Measurements from ENCODE around the gene FBN3. TPM values are rescaled to one million over a fixed set of nuclear protein-coding genes. Genes with fewer than 3 reads are reported as not detected.
"Not testable (repeated sequence)": the region's sequence is repeated elsewhere in the genome, so short reads cannot be mapped to it uniquely, and the experiment has no call there.

Gene FBN3
- total RNA-seq, 1 experiment from 2014 or later, result under 0.01 TPM

GRCh38 chr19:8033287-8034177, 115.9 kb downstream of the FBN3 start:
- not testable (repeated sequence) for DNase-seq (ENCODE audit: extremely low read depth, low read depth)

- no peak for DNase-seq (ENCODE audit: extremely low read depth, low read depth)
Observed at GRCh38 chr19:8030960-8031359, 118.4 kb downstream of the FBN3 start.

- no peak for DNase-seq (ENCODE audit: extremely low read depth, low read depth)
Observed at GRCh38 chr19:8028951-8029491, 120.4 kb downstream of the FBN3 start.

- no peak for DNase-seq (ENCODE audit: extremely low read depth, low read depth)
Observed at GRCh38 chr19:8025316-8025715, 124.1 kb downstream of the FBN3 start.

GRCh38 chr19:8024256-8024655, 125.1 kb downstream of the FBN3 start:
- not testable (repeated sequence) for DNase-seq (ENCODE audit: extremely low read depth, low read depth)

GRCh38 chr19:8023371-8023770, 126.0 kb downstream of the FBN3 start:
- DNase-seq (ENCODE audit: extremely low read depth, low read depth), result no peak

GRCh38 chr19:8022275-8022674, 127.1 kb downstream of the FBN3 start:
- no peak for DNase-seq (ENCODE audit: extremely low read depth, low read depth)

GRCh38 chr19:8021374-8021773, 128.0 kb downstream of the FBN3 start:
- no peak for DNase-seq (ENCODE audit: extremely low read depth, low read depth)

GRCh38 chr19:8020681-8021080, 128.7 kb downstream of the FBN3 start:
- no peak for DNase-seq (ENCODE audit: extremely low read depth, low read depth)

- DNase-seq (ENCODE audit: extremely low read depth, low read depth), result no peak
Observed at GRCh38 chr19:8017808-8018207, 131.6 kb downstream of the FBN3 start.

Other genes with a start within 250 kb of the FBN3 start
- gene MAP2K7, start 245.7 kb downstream of the FBN3 start, total RNA-seq (2014; rRNA removed; shearing (Covaris generic)), result 13.6 and 15.7 TPM in 2 replicates
- 6.0 and 10.9 TPM in 2 replicates for gene TGFBR3L, start 234.8 kb downstream of the FBN3 start, total RNA-seq (2014; rRNA removed; shearing (Covaris generic))
- gene SNAPC2, start 229.3 kb downstream of the FBN3 start, total RNA-seq (2014; rRNA removed; shearing (Covaris generic)), result 21.3 and 27.4 TPM in 2 replicates
- 1.4 and 1.7 TPM in 2 replicates for gene CTXN1, start 223.5 kb downstream of the FBN3 start, total RNA-seq (2014; rRNA removed; shearing (Covaris generic))
- 127 and 135 TPM in 2 replicates for gene TIMM44, start 205.9 kb downstream of the FBN3 start, total RNA-seq (2014; rRNA removed; shearing (Covaris generic))
- 24.9 and 29.3 TPM in 2 replicates for gene ELAVL1, start 144.0 kb downstream of the FBN3 start, total RNA-seq (2014; rRNA removed; shearing (Covaris generic))
- not detected in 2 replicates for gene CCL25, start 96.8 kb downstream of the FBN3 start, total RNA-seq (2014; rRNA removed; shearing (Covaris generic))
- gene CERS4, start 59.8 kb upstream of the FBN3 start, total RNA-seq (2014; rRNA removed; shearing (Covaris generic)), result 5.2 and 7.0 TPM in 2 replicates
- 88.0 and 112 TPM in 2 replicates for gene CD320, start 158.8 kb upstream of the FBN3 start, total RNA-seq (2014; rRNA removed; shearing (Covaris generic))
- 65.7 and 78.1 TPM in 2 replicates for gene NDUFA7, start 171.8 kb upstream of the FBN3 start, total RNA-seq (2014; rRNA removed; shearing (Covaris generic))
- gene RPS28, start 171.9 kb upstream of the FBN3 start, total RNA-seq (2014; rRNA removed; shearing (Covaris generic)), result 623 and 769 TPM in 2 replicates
- 1.6 and 1.8 TPM in 2 replicates for gene KANK3, start 193.7 kb upstream of the FBN3 start, total RNA-seq (2014; rRNA removed; shearing (Covaris generic))
- gene ANGPTL4, start 214.6 kb upstream of the FBN3 start, total RNA-seq (2014; rRNA removed; shearing (Covaris generic)), result 42.5 and 43.0 TPM in 2 replicates
- gene RAB11B, start 240.8 kb upstream of the FBN3 start, total RNA-seq (2014; rRNA removed; shearing (Covaris generic)), result 11.7 and 15.4 TPM in 2 replicates

Measured in NCI-H460 (cell line).